HepG2 (cell line): Measurements from ENCODE around the gene GALNT11.

Source experiments
- GZF1 ChIP-seq: sonication (generic); formaldehyde crosslinking; IDR thresholded peaks from 2 replicates; pipeline ENCODE4 v1.5.1; 2020; ENCODE audit warnings: mild to moderate bottlenecking, missing genetic modification reagents
- ISX ChIP-seq: sonication (generic); formaldehyde crosslinking; conservative IDR thresholded peaks from 2 replicates; pipeline ENCODE4 v1.5.0; 2020; ENCODE audit warnings: missing genetic modification reagents
- TARDBP ChIP-seq: sonication (generic); formaldehyde crosslinking; IDR thresholded peaks from 2 replicates; pipeline ENCODE4 v1.8.0; 2022; ENCODE audit warnings: mild to moderate bottlenecking, missing genetic modification reagents
- ZNF513 ChIP-seq: sonication (generic); formaldehyde crosslinking; conservative IDR thresholded peaks from 2 replicates; pipeline ENCODE4 v1.5.0; 2020; ENCODE audit warnings: missing genetic modification reagents

DNA sequence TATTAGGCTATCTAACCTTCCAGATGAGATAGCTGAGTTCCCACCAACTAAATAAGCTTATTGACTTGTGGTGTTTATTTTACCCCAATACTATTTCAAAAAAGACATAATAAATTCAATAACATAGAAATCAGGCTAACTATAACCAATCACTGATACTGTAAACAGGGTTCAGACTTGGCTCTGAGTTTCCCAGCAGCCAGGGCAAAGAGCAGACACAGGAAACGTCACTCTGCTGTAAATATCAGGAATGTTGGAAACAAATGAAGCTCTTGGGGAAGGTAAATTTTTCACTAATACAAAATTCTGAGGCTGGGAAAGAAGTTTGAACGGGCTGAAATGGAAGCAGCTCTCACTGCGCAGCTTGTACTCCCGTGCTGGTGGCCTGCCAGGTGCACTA, 114.6 kb downstream of the GALNT11 start:
- TF ChIP-seq GZF1 (CRISPR knock-in tag), result no peak
- no peak for TF ChIP-seq ISX (CRISPR knock-in tag)
- TF ChIP-seq ZNF513 (CRISPR knock-in tag), result no peak
- no peak for TF ChIP-seq TARDBP (CRISPR knock-in tag)
